H1 (cell line): Measurements from ENCODE around the gene ACP6. TPM values are rescaled to one million over a fixed set of nuclear protein-coding genes. Genes with fewer than 3 reads are reported as not detected.

Experiments used
- CTCF ChIA-PET: fragments of 300-600 bp; sonication (Branson Sonifier 250); formaldehyde crosslinking; loops from one replicate; lab custom pipeline; 2021; ENCODE audit not compliant: partially characterized antibody; lab: Charles Lee
- POLR2A ChIA-PET: fragments of 300-600 bp; sonication (Branson Sonifier 250); formaldehyde crosslinking; loops from one replicate; lab custom pipeline; 2021; ENCODE audit warnings: inconsistent platforms; ENCODE audit not compliant: partially characterized antibody; lab: Charles Lee
- DNase-seq, 2 experiments: peaks; one replicate each; pipeline versions ENCODE4 v3.0.0 to v3.0.0-alpha.2; 2010 to 2022; ENCODE audit warnings: low spot score in 2 of 2, low read depth in 1 of 2, mixed read lengths in 1 of 2
- FAIRE-seq: peaks from 2 replicates; lab custom pipeline; 2011; peaks lifted over from hg19 to GRCh38; lab: Jason Lieb, UNC
- H2AFZ ChIP-seq: 2 replicates; pipeline ENCODE4 v1.8.1; 2012; ENCODE audit warnings: low read length, inconsistent platforms
- H2AK5ac ChIP-seq: 2 replicates; pipeline ENCODE4 v1.6.1; 2013; ENCODE audit warnings: low read depth, low read length
- H2BK120ac ChIP-seq: replicated peaks from 2 replicates; pipeline ENCODE3; 2013; ENCODE audit warnings: low read depth, low read length, inconsistent platforms
- H2BK12ac ChIP-seq: 2 replicates; pipeline ENCODE4 v1.6.1; 2013; ENCODE audit warnings: low read depth, low read length
- H2BK15ac ChIP-seq: 2 replicates; pipeline ENCODE4 v1.6.1; 2013; ENCODE audit warnings: low read length
- H2BK20ac ChIP-seq: 2 replicates; pipeline ENCODE4 v1.6.1; 2013; ENCODE audit warnings: low read length
- H2BK5ac ChIP-seq: 2 replicates; pipeline ENCODE4 v1.6.1; 2013; ENCODE audit warnings: low read depth, low read length
- H3K14ac ChIP-seq: 2 replicates; pipeline ENCODE4 v1.6.1; 2013; ENCODE audit warnings: inconsistent platforms; ENCODE audit not compliant: insufficient read length
- H3K18ac ChIP-seq: 2 replicates; pipeline ENCODE4 v1.6.1; 2013; ENCODE audit warnings: low read length; ENCODE audit errors: extremely low read depth
- H3K23ac ChIP-seq: 2 replicates; pipeline ENCODE4 v1.6.1; 2013; ENCODE audit warnings: inconsistent platforms; ENCODE audit not compliant: insufficient read length
- H3K23me2 ChIP-seq: 2 replicates; pipeline ENCODE4 v1.6.1; 2013; ENCODE audit warnings: low read depth, low read length
- H3K27ac ChIP-seq: 2 replicates; pipeline ENCODE4 v1.6.1; 2011; ENCODE audit warnings: low read depth, low read length, inconsistent platforms
- H3K27me3 ChIP-seq, 4 experiments: replicated peaks in 1 of 4; 1 replicate in 1 of 4; 2 replicates in 3 of 4; pipeline versions ENCODE4 v1.6.1 to v1.8.1; 2011 to 2013; ENCODE audit warnings: low read length in 3 of 4, mild to moderate bottlenecking in 3 of 4, inconsistent platforms in 2 of 4, mixed read lengths in 2 of 4, moderate library complexity in 1 of 4; ENCODE audit not compliant: control insufficient read depth in 3 of 4, insufficient read depth in 3 of 4; ENCODE audit errors: extremely low read depth in 1 of 4
- H3K36me3 ChIP-seq, 4 experiments: 2 replicates each; pipeline versions ENCODE4 v1.6.1 to v1.8.1; 2011 to 2013; ENCODE audit warnings: mild to moderate bottlenecking in 4 of 4, low read length in 3 of 4, moderate library complexity in 2 of 4, control low read depth in 1 of 4, inconsistent platforms in 1 of 4; ENCODE audit not compliant: insufficient read depth in 4 of 4, control insufficient read depth in 2 of 4
- H3K4ac ChIP-seq: replicated peaks from 2 replicates; pipeline ENCODE3; 2013; ENCODE audit warnings: low read length, low read depth, mixed read lengths, inconsistent platforms; ENCODE audit not compliant: insufficient read length
- H3K4me1 ChIP-seq, 4 experiments: replicated peaks in 1 of 4; 1 replicate in 1 of 4; 2 replicates in 3 of 4; pipeline versions ENCODE4 v1.6.1 to v1.8.1; 2011 to 2013; ENCODE audit warnings: low read length in 3 of 4, inconsistent platforms in 2 of 4, mixed read lengths in 1 of 4; ENCODE audit not compliant: insufficient read depth in 4 of 4, control insufficient read depth in 3 of 4
- H3K4me2 ChIP-seq, 2 experiments: 2 replicates each; pipeline versions ENCODE4 v1.6.1 to v1.8.1; 2011 to 2013; ENCODE audit warnings: low read depth in 2 of 2, low read length in 2 of 2, control low read depth in 1 of 2, inconsistent platforms in 1 of 2, mild to moderate bottlenecking in 1 of 2; ENCODE audit not compliant: insufficient read depth in 1 of 2
- H3K4me3 ChIP-seq, 4 experiments: fragments of 200-600, 300-600 bp in 1 of 4; sonication (generic), shearing (Covaris generic), sonication (Bioruptor Twin) in 1 of 4; 2 replicates each; pipeline versions ENCODE4 v1.5.1 to v1.8.1; 2011 to 2016; ENCODE audit warnings: low read length in 4 of 4, low read depth in 3 of 4, control low read depth in 2 of 4, inconsistent platforms in 2 of 4, mild to moderate bottlenecking in 2 of 4, mixed read lengths in 1 of 4, moderate library complexity in 1 of 4; ENCODE audit not compliant: insufficient read depth in 2 of 4; ENCODE audit errors: extremely low read depth in 1 of 4
- H3K56ac ChIP-seq: replicated peaks from 2 replicates; pipeline ENCODE3; 2013; ENCODE audit warnings: low read depth, mild to moderate bottlenecking, mixed read lengths, low read length, inconsistent platforms; ENCODE audit not compliant: insufficient read length
- H3K79me1 ChIP-seq: 2 replicates; pipeline ENCODE4 v1.6.1; 2013; ENCODE audit warnings: low read depth, low read length, control low read depth
- H3K79me2 ChIP-seq, 2 experiments: 2 replicates each; pipeline versions ENCODE4 v1.6.1 to v1.8.1; 2012 to 2013; ENCODE audit warnings: low read length in 2 of 2, mild to moderate bottlenecking in 2 of 2, inconsistent platforms in 1 of 2; ENCODE audit not compliant: insufficient read depth in 2 of 2, control insufficient read depth in 1 of 2
- H3K9ac ChIP-seq, 4 experiments: replicated peaks in 1 of 4; 1 replicate in 1 of 4; 2 replicates in 3 of 4; pipeline versions ENCODE4 v1.6.1 to v1.8.1; 2011 to 2013; ENCODE audit warnings: low read depth in 3 of 4, low read length in 3 of 4, control low read depth in 2 of 4, mild to moderate bottlenecking in 2 of 4, moderate library complexity in 2 of 4, inconsistent platforms in 1 of 4; ENCODE audit errors: extremely low read depth in 1 of 4
- H3K9me3 ChIP-seq, 2 experiments: 2 replicates each; pipeline versions ENCODE4 v1.6.1 to v1.8.1; 2012 to 2013; ENCODE audit warnings: mild to moderate bottlenecking in 2 of 2, moderate library complexity in 2 of 2, control low read depth in 1 of 2, inconsistent platforms in 1 of 2, low read depth in 1 of 2, low read length in 1 of 2, mixed read lengths in 1 of 2; ENCODE audit not compliant: insufficient read depth in 2 of 2
- H4K20me1 ChIP-seq, 2 experiments: replicated peaks in 1 of 2; 2 replicates each; pipeline versions ENCODE3 to v1.8.1; 2011 to 2013; ENCODE audit warnings: inconsistent platforms in 2 of 2, low read length in 2 of 2, mild to moderate bottlenecking in 1 of 2; ENCODE audit not compliant: insufficient read depth in 2 of 2, control insufficient read depth in 1 of 2
- H4K5ac ChIP-seq: 2 replicates; pipeline ENCODE4 v1.6.1; 2013; ENCODE audit warnings: low read length, low read depth, mixed read lengths, inconsistent platforms; ENCODE audit not compliant: insufficient read length
- H4K8ac ChIP-seq: 2 replicates; pipeline ENCODE4 v1.8.0; 2013; ENCODE audit warnings: mild to moderate bottlenecking, moderate library complexity, low read length, inconsistent platforms; ENCODE audit not compliant: insufficient read depth; ENCODE audit errors: extremely low read depth
- H4K91ac ChIP-seq: replicated peaks from 2 replicates; pipeline ENCODE3; 2013; ENCODE audit warnings: low read length, mixed read lengths, inconsistent platforms; ENCODE audit not compliant: insufficient read length
- ZNF274 ChIP-seq: IDR thresholded peaks from 2 replicates; pipeline ENCODE4 v1.7.0; 2012; ENCODE audit warnings: low read length, borderline replicate concordance; ENCODE audit errors: extremely low read depth
- WGBS, 2 experiments: shearing (Covaris generic) in 1 of 2; methylation state at CpG; one replicate each; pipeline versions ENCODE4 v1.1.6 to v1.1.7; 2013 to 2015; ENCODE audit warnings: low lambda C conversion rate in 2 of 2, mixed read lengths in 2 of 2, inconsistent platforms in 1 of 2, low coverage in 1 of 2, missing lambda C conversion rate in 1 of 2; ENCODE audit not compliant: insufficient replicate concordance in 2 of 2, insufficient coverage in 1 of 2, insufficient read length in 1 of 2; ENCODE audit errors: extremely low coverage in 1 of 2, missing lambda C conversion rate in 1 of 2; 5-methylcytosine and 5-hydroxymethylcytosine counted together
- polyA plus RNA-seq, 7 experiments: library from polyadenylated mRNA; depleted of rRNA in 3 of 7; stranded (reverse) in 5 of 7; unstranded in 2 of 7; fragments of >200 nt in 5 of 7; fragments of 200-250 nt in 2 of 7; gene quantifications; 1 replicate in 5 of 7; 2 replicates in 1 of 7; 4 replicates in 1 of 7; pipeline versions ENCODE4 v1.2.1 to v1.2.3, GENCODE V29; 2011 to 2013; ENCODE audit warnings: missing spikeins in 2 of 7, mixed read lengths in 2 of 7
- total RNA-seq: library from RNA; stranded (reverse); fragmentation: NEBNext Ultra II Directional; extraction: Animal tissue kit (Norgen Biotek cat#: 25700); gene quantifications from 2 replicates; pipeline ENCODE4 v1.2.1, GENCODE V29; 2021

ACP6 gene
- total and polyA plus RNA-seq, 2 of the 8 experiments (the other 6 are each of a cell fraction or from before 2014, with no cell fraction given): 11.4 to 17.7 TPM

GRCh38 chr1:147633759-147634158, 36.6 kb downstream of the ACP6 start:
- H3K4me1 ChIP-seq: no peaks in the 10 kb centered on the region
- H2AK5ac ChIP-seq: no peak overlapping the region
- H4K8ac ChIP-seq: no peak overlapping the region
- no peak overlapping the region for H2BK12ac ChIP-seq
- FAIRE-seq (no peak), DNase-seq (no peak)
- no peak overlapping the region for H3K4ac ChIP-seq
- H3K14ac ChIP-seq: no peak overlapping the region
- H3K18ac ChIP-seq: no peak overlapping the region
- no peak overlapping the region for H3K4me2 ChIP-seq
- H2AFZ ChIP-seq: no peak overlapping the region
- no peak overlapping the region for H2BK120ac ChIP-seq
- H3K56ac ChIP-seq: no peak overlapping the region
- H4K5ac ChIP-seq: no peak overlapping the region
- no peak overlapping the region for H2BK15ac ChIP-seq
- H2BK5ac ChIP-seq: no peak overlapping the region
- CTCF ChIA-PET: interaction anchor here (0.5 to 1.5 kb wide), 5 partner anchors 10 to 283 kb away, joined by 3 to 7 read pairs (median 3); no protein-coding TSS in a partner anchor
- WGBS, 2 experiments: 100% methylated on average over 1 of the region's 1 CpG; no CpG with 5 or more reads in 1 of the 2 experiments
- no peak overlapping the region for H2BK20ac ChIP-seq
- no peak overlapping the region for H3K9ac ChIP-seq
- H3K27me3 ChIP-seq: no peaks in the 10 kb centered on the region
- POLR2A ChIA-PET: no interaction called here
- H3K4me3 ChIP-seq: no peak overlapping the region
- no peaks in the 10 kb centered on the region for H3K79me2 ChIP-seq
- no peak overlapping the region for H3K23ac ChIP-seq
- H3K27ac ChIP-seq: no peak overlapping the region
- no peaks in the 10 kb centered on the region; the same call in 1 of the 2 replicates for H3K23me2 ChIP-seq
- no peaks in the 10 kb centered on the region for H3K79me1 ChIP-seq
- no peaks in the 10 kb centered on the region for H3K9me3 ChIP-seq
- H4K91ac ChIP-seq: no peak overlapping the region
- no peaks in the 10 kb centered on the region for H3K36me3 ChIP-seq
- H4K20me1 ChIP-seq: no peaks in the 10 kb centered on the region
- TF ChIP-seq ZNF274: no peak
